Iris pigment epithelial cell (primary cell): ENCODE data around the gene FADS1.
A peak's percentile ranks its signal among the peaks of the same experiment; 100 is the strongest.

Experiments used
- DNase-seq: peaks from one replicate; pipeline ENCODE4 v3.0.0-alpha.2; 2011; ENCODE audit warnings: low read depth

FADS1 gene

GRCh38 chr11:61826930-61827570, 10.2 kb upstream of the FADS1 start:
- no peak for DNase-seq

GRCh38 chr11:61820174-61820573, 3.4 kb upstream of the FADS1 start:
- peak; percentile 81 for DNase-seq

GRCh38 chr11:61817471-61818202, 834 bp upstream of the FADS1 start:
- DNase-seq, result no peak

- peak; percentile 78 for DNase-seq
Measured at GRCh38 chr11:61815790-61816735, 740 bp downstream of the FADS1 start.

GRCh38 chr11:61814958-61815789, 1.6 kb downstream of the FADS1 start:
- peak; percentile 96 for DNase-seq

GRCh38 chr11:61814247-61814957, 2.4 kb downstream of the FADS1 start:
- peak; percentile 55 for DNase-seq

GRCh38 chr11:61812736-61813411, 3.9 kb downstream of the FADS1 start:
- no peak for DNase-seq

- no peak for DNase-seq
Measured at GRCh38 chr11:61811831-61812230, 5.0 kb downstream of the FADS1 start.

GRCh38 chr11:61810671-61811175, 6.1 kb downstream of the FADS1 start:
- no peak for DNase-seq

- no peak for DNase-seq
Measured at GRCh38 chr11:61806785-61807184, 10.0 kb downstream of the FADS1 start.

GRCh38 chr11:61805146-61805545, 11.7 kb downstream of the FADS1 start:
- DNase-seq, result no peak

GRCh38 chr11:61803889-61804647, 12.7 kb downstream of the FADS1 start:
- no peak for DNase-seq

- no peak for DNase-seq
Measured at GRCh38 chr11:61802605-61803004, 14.2 kb downstream of the FADS1 start.

GRCh38 chr11:61800331-61801281, 16.2 kb downstream of the FADS1 start:
- peak; percentile 42 for DNase-seq

GRCh38 chr11:61799665-61800284, 17.0 kb downstream of the FADS1 start:
- no peak for DNase-seq

GRCh38 chr11:61797263-61797944, 19.4 kb downstream of the FADS1 start:
- DNase-seq, result peak; percentile 86

- DNase-seq, result no peak
Measured at GRCh38 chr11:61795876-61796526, 20.8 kb downstream of the FADS1 start.
